H9 (cell line): ENCODE results near the gene SLC1A7. TPM values are rescaled to one million over a fixed set of nuclear protein-coding genes. Genes with fewer than 3 reads are reported as not detected.

Experiments used
- DNase-seq: peaks from one replicate; pipeline ENCODE4 v3.0.0-alpha.2; 2017
- H2AFZ ChIP-seq: one replicate; pipeline ENCODE4 v1.6.1; 2013; ENCODE audit warnings: mild to moderate bottlenecking, low read length, control low read depth, moderate library complexity
- H2AK5ac ChIP-seq: 2 replicates; pipeline ENCODE4 v1.6.1; 2013; ENCODE audit warnings: low read length, control low read depth, mixed read lengths; ENCODE audit not compliant: insufficient read length
- H2BK120ac ChIP-seq: one replicate; pipeline ENCODE4 v1.6.1; 2013; ENCODE audit warnings: low read depth, mild to moderate bottlenecking, low read length, control low read depth, inconsistent platforms; ENCODE audit not compliant: poor library complexity, severe bottlenecking
- H2BK12ac ChIP-seq: 2 replicates; pipeline ENCODE4 v1.6.1; 2013; ENCODE audit warnings: low read length, control low read depth, mixed read lengths, low read depth; ENCODE audit not compliant: insufficient read length
- H2BK15ac ChIP-seq: 2 replicates; pipeline ENCODE4 v1.6.1; 2013; ENCODE audit warnings: low read depth, low read length, control low read depth
- H2BK20ac ChIP-seq: one replicate; pipeline ENCODE4 v1.6.1; 2013; ENCODE audit warnings: low read depth, mild to moderate bottlenecking, low read length, control low read depth, inconsistent platforms; ENCODE audit not compliant: poor library complexity, severe bottlenecking
- H2BK5ac ChIP-seq: 2 replicates; pipeline ENCODE4 v1.6.1; 2013; ENCODE audit warnings: low read length, control low read depth, mixed read lengths; ENCODE audit not compliant: insufficient read length
- H3K14ac ChIP-seq: 2 replicates; pipeline ENCODE4 v1.6.1; 2013; ENCODE audit warnings: low read length, control low read depth; ENCODE audit not compliant: insufficient read depth
- H3K18ac ChIP-seq: 2 replicates; pipeline ENCODE4 v1.6.1; 2013; ENCODE audit warnings: low read depth, mild to moderate bottlenecking, mixed read lengths, low read length, control low read depth; ENCODE audit not compliant: insufficient read length
- H3K23ac ChIP-seq: 2 replicates; pipeline ENCODE4 v1.6.1; 2013; ENCODE audit warnings: low read length, control low read depth, mixed read lengths, low read depth; ENCODE audit not compliant: insufficient read length
- H3K23me2 ChIP-seq: 2 replicates; pipeline ENCODE4 v1.6.1; 2013; ENCODE audit warnings: low read depth, mild to moderate bottlenecking, mixed read lengths, low read length, control low read depth; ENCODE audit not compliant: insufficient read length, poor library complexity, severe bottlenecking
- H3K27ac ChIP-seq: 2 replicates; pipeline ENCODE4 v1.5.1; 2013; ENCODE audit warnings: low read length, control low read depth, mixed read lengths, low read depth; ENCODE audit not compliant: insufficient read length
- H3K27me3 ChIP-seq: 2 replicates; pipeline ENCODE4 v1.6.1; 2013; ENCODE audit warnings: low read length, control low read depth, inconsistent platforms; ENCODE audit not compliant: insufficient read depth
- H3K4ac ChIP-seq: 2 replicates; pipeline ENCODE4 v1.6.1; 2013; ENCODE audit warnings: low read depth, mild to moderate bottlenecking, control low read depth, inconsistent platforms, low read length, moderate library complexity
- H3K4me1 ChIP-seq: 2 replicates; pipeline ENCODE4 v1.6.1; 2013; ENCODE audit warnings: low read length, control low read depth, inconsistent platforms; ENCODE audit not compliant: insufficient read depth
- H3K4me2 ChIP-seq: 2 replicates; pipeline ENCODE4 v1.6.1; 2013; ENCODE audit warnings: low read length, control low read depth, mixed read lengths; ENCODE audit not compliant: insufficient read length, insufficient read depth
- H3K56ac ChIP-seq: 2 replicates; pipeline ENCODE4 v1.6.1; 2013; ENCODE audit warnings: low read depth, mild to moderate bottlenecking, mixed read lengths, low read length, control low read depth; ENCODE audit not compliant: insufficient read length
- H3K79me1 ChIP-seq: 2 replicates; pipeline ENCODE4 v1.6.1; 2013; ENCODE audit warnings: low read depth, mild to moderate bottlenecking, moderate library complexity, low read length, control low read depth, inconsistent platforms; ENCODE audit not compliant: insufficient read depth, poor library complexity, severe bottlenecking
- H3K79me2 ChIP-seq: 2 replicates; pipeline ENCODE4 v1.6.1; 2013; ENCODE audit warnings: low read length, control low read depth, inconsistent platforms; ENCODE audit not compliant: insufficient read depth
- H3K9ac ChIP-seq: 2 replicates; pipeline ENCODE4 v1.6.1; 2013; ENCODE audit warnings: low read length, control low read depth, mixed read lengths; ENCODE audit not compliant: insufficient read length; ENCODE audit errors: extremely low read depth
- H3K9me3 ChIP-seq: one replicate; pipeline ENCODE4 v1.6.1; 2013; ENCODE audit warnings: low read depth, low read length, inconsistent platforms; ENCODE audit not compliant: control insufficient read depth
- H3T11ph ChIP-seq: one replicate; pipeline ENCODE4 v1.6.1; 2013; ENCODE audit warnings: mild to moderate bottlenecking, low read length, control low read depth, inconsistent platforms
- H4K20me1 ChIP-seq: one replicate; pipeline ENCODE4 v1.6.1; 2013; ENCODE audit not compliant: control insufficient read depth, insufficient read length, insufficient read depth
- H4K5ac ChIP-seq: 2 replicates; pipeline ENCODE4 v1.6.1; 2013; ENCODE audit warnings: low read depth, mild to moderate bottlenecking, mixed read lengths, low read length, control low read depth; ENCODE audit not compliant: insufficient read length
- H4K8ac ChIP-seq: replicated peaks from 2 replicates; pipeline ENCODE4 v1.6.1; 2013; ENCODE audit warnings: low read length, control low read depth, mixed read lengths, low read depth; ENCODE audit not compliant: insufficient read length
- H4K91ac ChIP-seq: 2 replicates; pipeline ENCODE4 v1.6.1; 2013; ENCODE audit warnings: low read depth, mild to moderate bottlenecking, moderate library complexity, mixed read lengths, low read length, control low read depth; ENCODE audit not compliant: insufficient read length
- H3K27ac Mint-ChIP-seq, 3 experiments: 2 replicates in 2 of 3; 3 replicates in 1 of 3; pipeline ENCODE4 v1.8.0; 2020 to 2021; ENCODE audit warnings: mixed read lengths in 3 of 3, mild to moderate bottlenecking in 1 of 3, moderate library complexity in 1 of 3
- H3K27me3 Mint-ChIP-seq: 2 replicates; pipeline ENCODE4 v1.8.0; 2021; ENCODE audit warnings: low read depth, mild to moderate bottlenecking, moderate library complexity, mixed read lengths
- H3K36me3 Mint-ChIP-seq, 3 experiments: 2 replicates in 2 of 3; 3 replicates in 1 of 3; pipeline ENCODE4 v1.8.0; 2020 to 2021; ENCODE audit warnings: low read depth in 3 of 3, mixed read lengths in 3 of 3; ENCODE audit not compliant: insufficient read depth in 1 of 3
- H3K4me1 Mint-ChIP-seq, 2 experiments: 2 replicates each; pipeline ENCODE4 v1.8.0; 2020; ENCODE audit warnings: mixed read lengths in 2 of 2
- H3K4me3 Mint-ChIP-seq, 2 experiments: 2 replicates in 1 of 2; 3 replicates in 1 of 2; pipeline ENCODE4 v1.8.0; 2020 to 2021; ENCODE audit warnings: mild to moderate bottlenecking in 2 of 2, mixed read lengths in 2 of 2, moderate library complexity in 1 of 2
- H3K9me3 Mint-ChIP-seq, 2 experiments: 2 replicates in 1 of 2; 3 replicates in 1 of 2; pipeline ENCODE4 v1.8.0; 2020; ENCODE audit warnings: mild to moderate bottlenecking in 2 of 2, mixed read lengths in 2 of 2, moderate library complexity in 1 of 2
- CTCF ChIP-seq: fragments of 200-600 bp; sonication (generic); conservative IDR thresholded peaks from 3 replicates; pipeline ENCODE4 v1.8.0; 2021; ENCODE audit warnings: antibody characterized with exemption, mild to moderate bottlenecking
- WGBS: extraction: QIAGEN DNeasy Blood & Tissue Kit; methylation state at CpG from one replicate; pipeline ENCODE4 v1.1.7; 2013; ENCODE audit warnings: missing lambda C conversion rate, low lambda C conversion rate, mixed read lengths; ENCODE audit not compliant: insufficient read length; ENCODE audit errors: extremely low coverage; 5-methylcytosine and 5-hydroxymethylcytosine counted together
- total RNA-seq: library from RNA; stranded (reverse); gene quantifications from 2 replicates; pipeline ENCODE4 v1.2.1, GENCODE V29; 2021

The SLC1A7 gene
- total RNA-seq, 1 experiment from 2014 or later = not detected

GRCh38 chr1:53183095-53183990 is 40.9 kb upstream of the SLC1A7 start:
- Histone ChIP-seq H3K27ac (no peak overlapping the region), H2BK12ac (no peak overlapping the region), H2BK5ac (no peak overlapping the region), H2BK120ac (no peak overlapping the region), H3K9ac (no peak overlapping the region), H4K20me1 (no peaks in the 10 kb centered on the region), H3K14ac (no peak overlapping the region), H2AFZ (no peak overlapping the region), H3K23me2 (no peaks in the 10 kb centered on the region), H2BK20ac (no peak overlapping the region), H3K23ac (no peak overlapping the region), H3K27me3 (no peaks in the 10 kb centered on the region), H3K79me1 (no peaks in the 10 kb centered on the region), H4K91ac (no peak overlapping the region), H3K9me3 (no peaks in the 10 kb centered on the region), H3K4ac (no peak overlapping the region), H3K56ac (no peak overlapping the region), H3K79me2 (no peaks in the 10 kb centered on the region), H3T11ph (no peak overlapping the region), H3K18ac (no peak overlapping the region), H3K4me2 (no peak overlapping the region), H3K4me1 (no peaks in the 10 kb centered on the region), H4K8ac (no peak overlapping the region), H4K5ac (no peak overlapping the region), H2BK15ac (no peak overlapping the region), H2AK5ac (no peak overlapping the region)
- Mint-ChIP-seq H3K9me3 (no peaks in the 10 kb centered on the region; a peak in 1 of 5 replicates), H3K27ac (no peak overlapping the region), H3K4me1 (peaks cover 9 to 10% of the 10 kb centered on the region in 2 experiments), H3K36me3 (no peaks in the 10 kb centered on the region), H3K27me3 (peaks cover 13% of the 10 kb centered on the region), H3K4me3 (no peak overlapping the region)
- TF ChIP-seq CTCF = no peak
- no CpG with 5 or more reads among the region's 6 CpGs for WGBS
- DNase-seq = no peak
